Measurements from ENCODE around the gene EMC10. TPM values are rescaled to one million over a fixed set of nuclear protein-coding genes. Genes with fewer than 3 reads are reported as not detected.

The EMC10 gene
- total and polyA plus RNA-seq, 8 donors = 30.8 to 284 (median 57.6) TPM

DNA sequence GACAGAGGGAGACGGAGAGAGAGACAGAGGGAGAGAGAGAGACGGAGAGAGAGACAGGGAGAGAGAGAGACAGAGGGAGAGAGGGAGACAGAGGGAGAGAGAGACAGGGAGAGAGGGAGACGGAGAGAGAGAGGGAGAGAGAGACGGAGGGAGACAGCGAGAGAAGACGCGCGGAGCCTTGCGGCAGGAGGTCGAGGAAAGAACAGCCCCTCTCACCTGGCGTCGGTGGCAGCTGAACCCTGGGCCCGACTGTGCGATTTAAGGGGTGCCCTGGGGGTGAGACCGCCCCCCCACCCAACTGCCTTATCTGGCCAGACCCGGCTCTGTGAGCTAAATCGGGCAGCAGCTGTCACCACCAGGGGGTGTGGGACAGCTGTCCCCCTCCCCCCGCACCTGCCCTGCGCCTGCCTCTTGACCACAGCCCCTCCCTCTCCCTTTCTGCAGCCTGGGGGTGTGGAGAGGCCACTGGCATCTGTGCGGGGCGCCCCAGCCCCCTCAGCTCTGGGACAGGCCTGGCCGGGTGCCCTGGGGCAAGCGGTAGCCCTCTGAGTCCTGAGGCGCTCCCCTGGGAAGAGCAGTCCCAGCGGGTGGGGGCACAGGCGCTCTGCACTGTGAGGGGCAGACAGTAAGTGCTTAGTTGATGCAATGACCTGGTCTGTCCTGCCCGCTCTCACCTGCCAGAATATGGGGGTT, 23.9 kb downstream of the EMC10 start:
- H3K9me3 ChIP-seq = no peaks in the 10 kb centered on the region
- intact Hi-C loops (cut with DNase I; ENCODE audit: low total_unique reads) = no loop called here
- WGBS, 5 donors = 35 to 53% (median 39%) methylated on average over 13 to 27 of the region's 27 CpGs
- H3K27me3 ChIP-seq = peaks cover 0 to 6% (median 0%) of the 10 kb centered on the region in 3 donors
- TF ChIP-seq CTCF (IDR thresholded peaks at IDR 0.05) = no peak
- TF ChIP-seq EP300 (IDR thresholded peaks at IDR 0.05) = no peak
- TF ChIP-seq POLR2AphosphoS5 (IDR thresholded peaks at IDR 0.05) = no peak
- TF ChIP-seq POLR2A (IDR thresholded peaks at IDR 0.05) = no peak
- H3K4me3 ChIP-seq = no peak overlapping the region
- DNase-seq = peak in 1 of 2 donors; percentile 70
- no peaks in the 10 kb centered on the region for H3K36me3 ChIP-seq
- H3K27ac ChIP-seq = no peak overlapping the region
- peaks cover 0 to 4% (median 1%) of the 10 kb centered on the region in 4 donors for H3K4me1 ChIP-seq

DNA sequence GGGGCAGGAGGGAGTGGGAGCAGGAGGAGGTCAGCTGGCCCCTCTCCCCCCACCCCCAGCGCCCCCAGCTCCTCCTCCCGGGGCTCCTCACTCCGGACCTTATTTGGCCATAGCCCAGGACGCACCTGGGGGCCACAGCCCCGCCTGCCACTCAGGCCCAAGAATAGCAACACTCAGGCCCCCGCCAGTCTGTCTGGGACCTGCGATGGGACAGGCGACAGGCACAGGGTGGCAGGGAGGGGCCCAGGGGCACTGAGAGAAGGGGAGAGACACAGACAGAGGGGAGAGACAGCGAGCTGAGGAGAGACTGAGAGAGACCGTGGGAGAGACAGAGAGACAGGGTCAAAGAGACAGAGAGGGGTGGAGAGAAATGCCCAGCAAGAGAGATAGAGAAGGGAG, 24.4 kb downstream of the EMC10 start:
- TF ChIP-seq POLR2AphosphoS5 (IDR thresholded peaks at IDR 0.05) (no peak), EP300 (IDR thresholded peaks at IDR 0.05) (no peak), CTCF (IDR thresholded peaks at IDR 0.05) (no peak), POLR2A (IDR thresholded peaks at IDR 0.05) (no peak)
- no peak overlapping the region for H3K27ac ChIP-seq
- 52 to 66% (median 56%) methylated on average over 8 to 10 of the region's 10 CpGs for WGBS, 5 donors

GRCh38 chr19:50501186-50501567, 24.9 kb downstream of the EMC10 start:
- no peak for DNase-seq
- TF ChIP-seq EP300 (IDR thresholded peaks at IDR 0.05) (no peak), POLR2AphosphoS5 (IDR thresholded peaks at IDR 0.05) (no peak), CTCF (IDR thresholded peaks at IDR 0.05) (no peak), POLR2A (IDR thresholded peaks at IDR 0.05) (no peak)
- intact Hi-C loops (cut with DNase I; ENCODE audit: low total_unique reads) = no loop called here
- Histone ChIP-seq H3K36me3 (peaks cover 0 to 8% (median 7%) of the 10 kb centered on the region in 4 donors), H3K9me3 (no peaks in the 10 kb centered on the region), H3K27ac (no peak overlapping the region), H3K27me3 (peaks cover 0 to 6% (median 0%) of the 10 kb centered on the region in 3 donors), H3K4me3 (no peak overlapping the region), H3K4me1 (peaks cover 0 to 4% (median 1%) of the 10 kb centered on the region in 4 donors)
- 50 to 71% (median 61%) methylated on average over 9 to 12 of the region's 12 CpGs for WGBS, 5 donors

More for the DNA sequence above, 24.4 kb downstream of the EMC10 start:
- Histone ChIP-seq H3K4me3 (no peak overlapping the region), H3K4me1 (peaks cover 0 to 4% (median 1%) of the 10 kb centered on the region in 4 donors), H3K9me3 (no peaks in the 10 kb centered on the region), H3K36me3 (peaks cover 0 to 4% (median 3%) of the 10 kb centered on the region in 4 donors), H3K27me3 (peaks cover 0 to 6% (median 0%) of the 10 kb centered on the region in 3 donors)
- DNase-seq = no peak
- intact Hi-C loops (cut with DNase I; ENCODE audit: low total_unique reads) = no loop called here

GRCh38 chr19:50501568-50502475, 25.5 kb downstream of the EMC10 start:
- H3K27me3 ChIP-seq = peaks cover 0 to 6% (median 0%) of the 10 kb centered on the region in 3 donors
- TF ChIP-seq EP300 (IDR thresholded peaks at IDR 0.05) = no peak
- intact Hi-C loops (cut with DNase I; ENCODE audit: low total_unique reads) = no loop called here
- 58 to 70% (median 64%) methylated on average over 22 to 25 of the region's 25 CpGs for WGBS, 5 donors
- H3K9me3 ChIP-seq = no peaks in the 10 kb centered on the region
- H3K4me3 ChIP-seq = no peak overlapping the region
- H3K27ac ChIP-seq = no peak overlapping the region
- DNase-seq = no peak
- H3K4me1 ChIP-seq = peaks cover 0 to 2% (median under 1%) of the 10 kb centered on the region in 4 donors
- peaks cover 0 to 12% (median 11%) of the 10 kb centered on the region in 4 donors for H3K36me3 ChIP-seq

Measured in stomach (tissue), 9 donors.